Lung (tissue), 12 donors: ENCODE results near the gene BAG5. TPM values are rescaled to one million over a fixed set of nuclear protein-coding genes. Genes with fewer than 3 reads are reported as not detected.

Experiments
- ATAC-seq: fragments of 200-7000 bp; cut with Tn5 transposase; one replicate; pipeline ENCODE4 v1.9.1; 2020; ENCODE audit warnings: moderate number of reproducible peaks; ENCODE audit not compliant: insufficient read depth, low FRiP score
- DNase-seq, 3 donors: peaks; one replicate each; pipeline ENCODE4 v3.0.0-alpha.2; 2013 to 2017
- H3K27ac ChIP-seq, 2 donors: one replicate each; pipeline ENCODE4 v1.5.1; 2013; ENCODE audit warnings: mild to moderate bottlenecking in 2 of 2, moderate library complexity in 2 of 2, control low read depth in 1 of 2, inconsistent platforms in 1 of 2, low read depth in 1 of 2, low read length in 1 of 2
- H3K27me3 ChIP-seq, 3 donors: one replicate each; pipeline ENCODE4 v1.5.1; 2013; ENCODE audit warnings: low read length in 2 of 3; ENCODE audit not compliant: control insufficient read depth in 3 of 3, insufficient read depth in 3 of 3
- H3K36me3 ChIP-seq, 4 donors: one replicate each; pipeline ENCODE4 v1.5.1; 2013; ENCODE audit warnings: low read length in 4 of 4, mild to moderate bottlenecking in 1 of 4, moderate library complexity in 1 of 4; ENCODE audit not compliant: control insufficient read depth in 4 of 4, insufficient read depth in 4 of 4
- H3K4me1 ChIP-seq, 5 donors: one replicate each; pipeline ENCODE4 v1.5.1; 2013; ENCODE audit warnings: low read length in 5 of 5, mild to moderate bottlenecking in 2 of 5, moderate library complexity in 1 of 5; ENCODE audit not compliant: control insufficient read depth in 5 of 5, insufficient read depth in 5 of 5
- H3K4me3 ChIP-seq: one replicate; pipeline ENCODE4 v1.5.1; 2013; ENCODE audit warnings: mild to moderate bottlenecking, control low read depth, moderate library complexity
- H3K9ac ChIP-seq, 2 donors: one replicate each; pipeline ENCODE4 v1.5.1; 2013; ENCODE audit warnings: low read length in 2 of 2, control low read depth in 1 of 2; ENCODE audit not compliant: insufficient read depth in 1 of 2
- H3K9me3 ChIP-seq, 4 donors: one replicate each; pipeline ENCODE4 v1.5.1; 2013; ENCODE audit warnings: low read length in 3 of 4, mild to moderate bottlenecking in 1 of 4, moderate library complexity in 1 of 4; ENCODE audit not compliant: control insufficient read depth in 4 of 4, insufficient read depth in 3 of 4
- CTCF ChIP-seq: IDR thresholded peaks from 2 replicates; pipeline ENCODE4 v1.5.1; 2012; ENCODE audit warnings: mild to moderate bottlenecking; ENCODE audit errors: control extremely low read depth, extremely low read depth
- WGBS, 2 donors: extraction: QIAGEN DNeasy Blood & Tissue Kit; methylation state at CpG; one replicate each; pipeline ENCODE4 v1.1.7; 2013; 5-methylcytosine and 5-hydroxymethylcytosine counted together
- polyA plus RNA-seq, 2 donors: library from polyadenylated mRNA; stranded (reverse); fragments of 200-250 nt; gene quantifications; one replicate each; pipeline ENCODE4 v1.2.1, GENCODE V29; 2013
- total RNA-seq, 2 donors: library from RNA; depleted of rRNA in 1 of 2; stranded (reverse); fragments of >200 nt in 1 of 2; gene quantifications; one replicate each; pipeline ENCODE4 v1.2.1, GENCODE V29; 2014 to 2021
- donor health status: control.
- donor health status: control.
- donor health status: Bipolar disorder and iron deficiency.
- donor health status: healthy.
- donor health status: DM: yes; HTN: yes; CAD: no.

BAG5 gene
- total and polyA plus RNA-seq, 4 donors = 8.7 to 26.0 (median 18.5) TPM

DNA sequence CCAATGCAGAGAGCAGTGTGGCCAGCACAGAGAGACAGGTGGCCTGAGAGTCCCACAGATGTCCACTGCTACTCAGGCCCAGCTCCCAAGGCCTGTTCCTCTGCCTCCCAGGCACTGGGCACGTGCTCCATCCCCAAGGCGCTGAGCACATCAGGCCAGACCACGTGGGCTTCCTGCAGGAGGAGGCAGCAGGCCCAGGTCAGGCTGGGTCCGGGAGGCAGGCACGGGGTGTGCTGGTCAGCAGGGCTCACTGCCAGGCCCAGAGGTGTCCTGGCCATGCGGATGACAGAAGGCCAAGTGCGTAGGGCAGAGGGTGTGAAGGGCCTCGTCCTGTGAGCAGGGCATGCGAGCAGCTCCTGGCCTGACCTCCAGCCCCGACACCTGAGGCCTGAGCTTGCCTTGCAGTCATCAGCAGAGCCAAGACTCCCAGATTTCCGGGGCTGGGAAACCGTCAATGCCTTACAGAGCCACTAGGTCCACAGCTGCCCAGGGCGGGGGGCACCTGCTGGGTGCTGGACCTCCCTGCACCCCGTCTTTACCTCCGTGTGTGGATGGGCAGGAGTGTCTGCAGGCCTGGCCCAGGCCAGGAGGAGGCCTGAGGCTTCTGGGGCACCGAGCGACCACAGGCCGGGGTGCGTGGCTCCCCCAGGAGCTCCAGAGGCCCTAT is 18.6 kb downstream of the BAG5 start:
- DNase-seq (peak in 1 of 3 donors; percentile 15), ATAC-seq (no peak)
- TF ChIP-seq CTCF = no peak
- peak overlapping the region in 1 of 2 donors; percentile 19 for H3K9ac ChIP-seq
- H3K36me3 ChIP-seq = no peaks in the 10 kb centered on the region
- 78 to 86% methylated on average over 19 of the region's 19 CpGs for WGBS, 2 donors
- no peak overlapping the region for H3K27ac ChIP-seq
- H3K9me3 ChIP-seq = no peaks in the 10 kb centered on the region
- H3K4me3 ChIP-seq = no peak overlapping the region
- no peaks in the 10 kb centered on the region for H3K27me3 ChIP-seq
- peaks cover 4 to 50% (median 33%) of the 10 kb centered on the region in 5 donors for H3K4me1 ChIP-seq

DNA sequence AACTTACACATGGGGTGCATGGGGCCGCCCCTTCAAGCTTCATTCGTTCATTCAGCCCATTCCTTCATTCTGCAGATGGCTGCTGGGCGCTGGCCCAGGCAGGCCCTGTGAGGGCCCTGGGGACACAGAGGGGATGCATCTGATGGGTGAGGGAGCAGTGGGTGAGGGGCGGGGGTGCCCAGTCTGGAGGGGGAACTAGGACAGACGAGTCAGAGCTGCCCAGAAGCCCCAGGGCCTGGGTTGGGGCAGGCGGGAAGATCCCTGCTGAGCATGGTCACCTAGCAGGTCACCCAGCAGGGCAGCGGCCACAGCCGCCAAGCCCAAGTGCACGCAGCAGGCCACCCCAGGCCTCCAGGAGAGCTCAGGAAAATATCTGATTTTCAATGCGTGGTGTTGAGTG is 19.3 kb downstream of the BAG5 start:
- H3K27me3 ChIP-seq = no peaks in the 10 kb centered on the region
- no peaks in the 10 kb centered on the region for H3K36me3 ChIP-seq
- H3K4me1 ChIP-seq = peaks cover 4 to 50% (median 38%) of the 10 kb centered on the region in 5 donors
- H3K9me3 ChIP-seq = no peaks in the 10 kb centered on the region
- TF ChIP-seq CTCF = no peak
- ATAC-seq (no peak), DNase-seq (no peak)
- H3K27ac ChIP-seq = peak overlapping the region in 1 of 2 donors; percentile 5
- no peak overlapping the region for H3K4me3 ChIP-seq
- WGBS, 2 donors = 81 to 88% methylated on average over 10 of the region's 10 CpGs
- H3K9ac ChIP-seq = no peak overlapping the region

DNA sequence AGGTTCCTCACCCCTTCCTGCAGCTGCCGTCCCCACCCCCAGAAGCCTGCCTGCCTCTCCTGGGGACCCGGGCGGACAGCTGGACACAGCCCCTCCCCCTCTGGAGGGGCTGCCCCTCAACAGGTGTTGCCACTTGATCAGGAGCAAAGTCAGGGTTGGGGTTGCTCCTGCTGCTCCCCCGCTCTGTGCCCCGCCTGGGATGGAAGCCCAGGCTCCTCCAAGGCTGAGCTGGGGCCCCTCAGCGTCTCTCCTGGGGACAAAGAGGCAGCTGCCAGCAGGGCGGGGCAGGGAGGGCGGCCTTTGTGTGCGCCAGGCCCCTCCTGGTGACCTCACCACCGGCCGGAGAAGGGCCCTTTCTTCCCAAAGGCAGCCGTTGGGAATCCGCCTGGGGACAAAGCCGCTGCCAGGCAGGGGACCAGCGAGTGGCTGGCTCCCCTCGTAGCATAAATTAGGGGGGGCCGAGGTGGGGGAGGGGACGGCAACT is 19.8 kb downstream of the BAG5 start:
- ATAC-seq (no peak), DNase-seq (peak; percentile 62 to 73 (median 71))
- H3K4me3 ChIP-seq = no peak overlapping the region
- TF ChIP-seq CTCF = no peak
- peaks cover 4 to 50% (median 38%) of the 10 kb centered on the region in 5 donors for H3K4me1 ChIP-seq
- peak overlapping the region in 1 of 2 donors; percentile 90 for H3K27ac ChIP-seq
- H3K36me3 ChIP-seq = no peaks in the 10 kb centered on the region
- no peaks in the 10 kb centered on the region for H3K27me3 ChIP-seq
- H3K9me3 ChIP-seq = no peaks in the 10 kb centered on the region
- H3K9ac ChIP-seq = no peak overlapping the region
- WGBS, 2 donors = 31 to 44% methylated on average over 15 to 18 of the region's 18 CpGs
